Fibroblast of pulmonary artery (primary cell): ENCODE measurements around the gene NEK10.
A peak's percentile ranks its signal among the peaks of the same experiment; 100 is the strongest.

Source experiments
- DNase-seq: peaks from one replicate; pipeline ENCODE4 v3.0.0-alpha.2; 2010; ENCODE audit warnings: low read depth
- H3K4me3 ChIP-seq: replicated peaks from 2 replicates; pipeline ENCODE4 v1.5.1; 2011; ENCODE audit warnings: low read depth, mild to moderate bottlenecking, control low read depth, low read length, moderate library complexity
- TF ChIP-seq, protein P1 (sequence below): IDR thresholded peaks from 2 replicates; pipeline ENCODE4 v1.5.1; 2011; ENCODE audit warnings: mild to moderate bottlenecking, control low read depth, low read length, inconsistent platforms; ENCODE audit errors: missing control alignments

NEK10 gene

DNA sequence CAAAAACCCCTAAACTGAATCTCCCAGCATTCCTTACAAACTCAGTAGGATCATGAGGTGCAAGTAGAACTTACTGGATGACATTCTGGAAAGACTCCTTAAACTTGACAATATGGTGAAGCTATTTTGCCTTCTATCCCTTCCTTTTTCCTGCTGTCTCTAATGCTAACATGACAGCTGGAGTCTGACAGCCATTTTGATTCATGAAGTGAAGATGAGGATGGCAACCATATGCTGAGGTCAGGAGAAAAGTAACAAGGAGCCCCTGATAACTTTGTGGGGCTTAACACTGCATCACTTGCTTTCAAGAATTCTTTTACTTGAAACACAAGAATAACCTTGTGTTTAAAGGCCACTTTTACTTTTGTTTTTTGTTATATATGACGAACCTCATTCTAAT, 15.0 kb upstream of the NEK10 start:
- no peak for DNase-seq
- TF ChIP-seq, protein P1, sequence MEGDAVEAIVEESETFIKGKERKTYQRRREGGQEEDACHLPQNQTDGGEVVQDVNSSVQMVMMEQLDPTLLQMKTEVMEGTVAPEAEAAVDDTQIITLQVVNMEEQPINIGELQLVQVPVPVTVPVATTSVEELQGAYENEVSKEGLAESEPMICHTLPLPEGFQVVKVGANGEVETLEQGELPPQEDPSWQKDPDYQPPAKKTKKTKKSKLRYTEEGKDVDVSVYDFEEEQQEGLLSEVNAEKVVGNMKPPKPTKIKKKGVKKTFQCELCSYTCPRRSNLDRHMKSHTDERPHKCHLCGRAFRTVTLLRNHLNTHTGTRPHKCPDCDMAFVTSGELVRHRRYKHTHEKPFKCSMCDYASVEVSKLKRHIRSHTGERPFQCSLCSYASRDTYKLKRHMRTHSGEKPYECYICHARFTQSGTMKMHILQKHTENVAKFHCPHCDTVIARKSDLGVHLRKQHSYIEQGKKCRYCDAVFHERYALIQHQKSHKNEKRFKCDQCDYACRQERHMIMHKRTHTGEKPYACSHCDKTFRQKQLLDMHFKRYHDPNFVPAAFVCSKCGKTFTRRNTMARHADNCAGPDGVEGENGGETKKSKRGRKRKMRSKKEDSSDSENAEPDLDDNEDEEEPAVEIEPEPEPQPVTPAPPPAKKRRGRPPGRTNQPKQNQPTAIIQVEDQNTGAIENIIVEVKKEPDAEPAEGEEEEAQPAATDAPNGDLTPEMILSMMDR: no peak
- no peak overlapping the region for H3K4me3 ChIP-seq

DNA sequence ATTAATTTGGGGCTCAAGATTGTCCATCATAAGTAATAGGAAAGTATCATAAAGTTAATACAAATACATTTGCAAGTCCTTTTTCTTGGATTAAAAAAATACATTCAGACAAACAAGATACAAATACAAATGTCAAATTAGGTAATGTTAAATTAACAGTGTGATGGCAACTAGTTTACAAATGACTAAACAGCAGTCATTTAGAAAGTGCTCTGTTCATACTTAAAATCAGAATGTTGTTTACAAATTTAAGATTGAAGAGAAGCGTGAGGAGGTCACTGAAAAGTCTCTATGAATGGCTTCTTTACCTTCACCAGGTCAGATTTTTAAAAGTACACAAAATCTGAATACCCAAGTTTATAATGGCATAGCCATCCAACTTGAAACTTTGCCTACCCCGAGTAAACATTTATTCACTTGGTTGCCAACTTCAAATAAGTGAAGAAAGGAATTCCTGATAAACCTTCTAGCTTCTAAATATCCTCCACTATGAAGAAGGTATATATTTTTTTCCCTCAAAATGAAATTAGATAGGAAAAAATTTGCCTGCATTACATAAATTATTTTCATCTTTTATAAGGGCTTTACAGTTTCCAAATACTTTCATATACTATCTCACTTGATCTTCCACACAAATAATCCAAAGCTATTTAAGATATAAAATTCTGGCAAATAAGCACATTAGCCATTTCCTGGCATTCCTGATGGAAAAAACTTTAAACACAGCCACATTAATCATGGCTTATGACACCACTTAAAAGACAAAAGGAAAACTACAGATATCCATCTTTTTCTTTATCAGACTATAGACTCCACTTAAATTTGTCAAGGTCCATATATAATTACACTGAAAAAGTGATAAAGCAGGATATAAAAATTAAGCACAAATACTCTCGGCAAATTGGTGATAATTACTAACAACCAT, 11.5 kb upstream of the NEK10 start:
- peak; percentile 10 for DNase-seq
- TF ChIP-seq, protein P1: no peak
- H3K4me3 ChIP-seq: no peak overlapping the region

DNA sequence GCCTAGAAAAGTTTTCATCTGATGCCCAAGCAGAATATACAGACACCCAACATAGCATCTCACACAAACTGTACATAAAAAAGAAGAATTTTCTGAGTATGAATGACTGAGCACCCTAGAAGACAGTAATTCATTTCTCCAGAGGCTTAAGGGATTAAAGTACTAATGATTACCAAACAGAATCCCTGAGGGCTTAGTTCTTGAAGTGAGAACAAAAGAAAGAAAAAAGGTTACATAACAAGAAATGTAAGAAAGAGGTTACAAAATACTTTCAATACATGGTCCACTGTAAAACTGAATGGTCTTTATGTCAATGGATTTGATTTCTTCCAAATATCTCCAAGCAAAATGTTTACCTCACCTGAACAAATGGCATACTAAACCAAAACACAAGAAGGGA, 9.1 kb upstream of the NEK10 start:
- TF ChIP-seq, protein P1: no peak
- no peak overlapping the region for H3K4me3 ChIP-seq

DNA sequence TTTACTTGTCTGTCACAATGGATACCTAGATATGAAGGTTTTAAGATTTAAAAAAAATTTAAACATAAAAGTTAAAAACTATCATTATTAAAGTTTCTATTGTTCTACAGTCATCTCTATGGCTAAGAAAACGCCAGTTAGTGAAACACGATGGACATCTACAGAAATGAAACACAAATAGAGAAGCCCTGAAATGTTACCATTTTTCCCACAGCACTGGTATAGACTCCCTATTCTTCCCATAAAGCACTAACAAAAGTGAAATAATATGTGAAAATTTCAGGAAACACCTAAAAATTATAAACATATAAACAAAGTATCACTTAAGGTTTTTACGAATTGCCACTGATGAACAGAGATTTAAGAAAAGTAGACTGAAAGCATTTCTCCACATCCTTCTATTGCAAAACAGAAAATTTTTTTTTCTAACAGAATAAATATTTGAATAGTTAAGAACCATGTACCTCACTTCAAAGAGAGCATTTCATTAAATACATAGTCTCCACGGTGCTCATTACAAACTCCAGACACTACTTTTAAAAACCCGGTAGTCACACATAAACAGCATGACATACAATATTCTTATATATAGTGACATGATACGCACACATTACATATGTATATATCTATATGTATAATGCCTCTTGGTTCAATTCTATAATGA, 7.1 kb upstream of the NEK10 start:
- H3K4me3 ChIP-seq: no peak overlapping the region
- TF ChIP-seq, protein P1: no peak
- DNase-seq: no peak

More for the DNA sequence above, 9.1 kb upstream of the NEK10 start:
- DNase-seq: no peak

DNA sequence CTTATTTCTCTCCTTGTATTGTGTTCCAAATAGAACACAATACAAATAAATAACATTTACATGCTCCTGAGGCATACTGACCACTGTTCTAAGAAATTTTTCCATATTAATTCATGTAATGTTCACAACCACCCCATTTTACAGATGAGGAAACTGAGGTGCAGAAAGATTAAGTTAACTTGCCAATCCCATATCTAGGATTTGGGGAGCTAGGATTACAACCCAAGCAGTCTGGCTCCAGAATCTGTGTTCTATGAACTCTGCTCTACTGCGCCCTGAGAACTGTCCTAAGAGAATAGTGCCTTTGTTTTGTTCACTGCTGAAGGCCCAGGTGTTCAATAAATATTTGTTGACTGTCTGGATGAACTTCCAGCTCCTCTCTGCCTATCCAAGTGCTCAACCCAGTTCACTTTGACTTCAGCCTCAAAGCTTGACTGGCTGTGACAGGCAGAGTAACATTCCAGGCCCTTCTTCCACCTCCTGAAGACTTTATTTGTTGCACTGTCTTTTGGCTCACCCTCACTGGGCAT, 3.1 kb downstream of the NEK10 start:
- TF ChIP-seq, protein P1: no peak
- no peak for DNase-seq
- no peak overlapping the region for H3K4me3 ChIP-seq

DNA sequence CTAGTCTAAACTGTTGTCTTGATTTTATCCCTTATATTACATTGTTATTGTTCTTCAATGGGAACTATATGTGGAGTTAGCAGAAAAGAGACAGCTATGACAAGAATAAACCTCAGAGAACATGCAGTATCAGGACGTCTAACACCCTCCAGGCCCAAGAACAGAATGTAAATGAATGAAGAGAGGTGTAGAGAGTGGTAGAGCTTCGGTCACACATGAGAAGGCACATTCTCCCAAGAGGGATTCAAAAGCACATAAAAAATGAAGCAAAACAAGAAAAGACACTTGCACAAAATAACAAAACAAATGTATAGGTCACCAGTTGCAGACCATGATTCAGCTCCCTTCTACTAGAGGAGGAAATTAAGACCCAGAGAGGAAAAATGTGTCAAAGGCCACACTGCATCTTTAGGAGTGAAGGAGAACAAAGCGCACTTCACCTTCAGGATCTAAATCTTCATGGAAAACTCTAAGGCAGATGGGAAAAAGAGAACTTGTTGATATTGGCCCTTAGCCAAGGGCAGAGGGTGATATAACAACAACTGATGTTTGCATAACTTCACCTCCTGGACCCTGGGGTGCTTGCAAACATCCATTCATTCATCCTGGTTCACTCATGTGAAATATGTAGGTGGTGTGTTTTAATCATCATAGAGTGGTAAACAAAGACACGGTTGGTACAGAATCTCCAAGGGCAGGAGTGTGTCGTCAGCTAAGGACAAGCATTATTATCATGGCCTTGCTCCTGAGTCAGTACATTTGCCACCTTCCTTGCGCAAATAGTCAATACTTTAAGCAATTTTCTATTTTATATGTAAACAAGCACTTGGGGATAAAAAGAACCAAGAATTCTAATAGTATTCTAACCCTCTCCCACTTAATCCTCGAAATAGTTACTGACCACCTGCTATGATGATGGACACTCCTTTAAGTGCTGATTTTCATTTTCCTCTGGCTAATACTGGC, 8.8 kb downstream of the NEK10 start:
- TF ChIP-seq, protein P1: no peak
- DNase-seq: peak; percentile 43
- no peak overlapping the region for H3K4me3 ChIP-seq
